Stomach (tissue), 9 donors: ENCODE results near the gene ADCY9. TPM values are rescaled to one million over a fixed set of nuclear protein-coding genes. Genes with fewer than 3 reads are reported as not detected.

Source experiments
- DNase-seq, 2 donors: peaks; one replicate each; pipeline versions ENCODE4 v3.0.0 to v3.0.0-alpha.2; 2013 to 2019
- H3K27ac ChIP-seq, 5 donors: fragments of 200-600 bp in 4 of 5; sonication (generic) in 4 of 5; one replicate each; pipeline ENCODE4 v1.5.1; 2013 to 2019; ENCODE audit warnings: mild to moderate bottlenecking in 1 of 5, moderate library complexity in 1 of 5
- H3K27me3 ChIP-seq, 3 donors: fragments of 200-600 bp; sonication (generic); one replicate each; pipeline ENCODE4 v1.5.1; 2017 to 2019; ENCODE audit warnings: mixed run types in 1 of 3
- H3K36me3 ChIP-seq, 4 donors: fragments of 200-600 bp; sonication (generic); 1 replicate in 3 of 4; 2 replicates in 1 of 4; pipeline ENCODE4 v1.5.1; 2016 to 2019
- H3K4me1 ChIP-seq, 4 donors: fragments of 200-600 bp; sonication (generic); one replicate each; pipeline ENCODE4 v1.5.1; 2016 to 2019
- H3K4me3 ChIP-seq, 4 donors: fragments of 200-600 bp; sonication (generic) in 3 of 4; one replicate each; pipeline ENCODE4 v1.5.1; 2016 to 2019; ENCODE audit warnings: mild to moderate bottlenecking in 1 of 4
- H3K9me3 ChIP-seq, 4 donors: fragments of 200-600 bp; sonication (generic); one replicate each; pipeline ENCODE4 v1.5.1; 2016 to 2019
- EP300 ChIP-seq: sonication (generic); formaldehyde crosslinking; IDR thresholded peaks from one replicate; pipeline ENCODE4 v1.6.1; 2017; ENCODE audit warnings: antibody characterized with exemption
- POLR2A ChIP-seq, 4 donors: fragments of 450-650 bp; IDR thresholded peaks; one replicate each; pipeline ENCODE4 v1.6.1; 2016; ENCODE audit warnings: antibody characterized with exemption in 4 of 4, control low read depth in 2 of 4, mild to moderate bottlenecking in 1 of 4, moderate library complexity in 1 of 4
- POLR2AphosphoS5 ChIP-seq, 3 donors: sonication (generic); formaldehyde crosslinking; IDR thresholded peaks; one replicate each; pipeline ENCODE4 v1.6.1; 2016; ENCODE audit warnings: antibody characterized with exemption in 3 of 3
- WGBS, 5 donors: extraction: QIAGEN DNeasy Blood & Tissue Kit in 3 of 5; methylation state at CpG; one replicate each; pipeline versions ENCODE4 v1.1.5 to v1.1.7; 2013 to 2018; 5-methylcytosine and 5-hydroxymethylcytosine counted together
- intact Hi-C: fragments of 100-400 bp; cut with DNase I; formaldehyde crosslinking; loops from one replicate; pipeline ENCODE4 v1.15.1; 2023; ENCODE audit warnings: low total_unique reads
- polyA plus RNA-seq, 3 donors: library from polyadenylated mRNA; stranded (reverse); fragments of 200-250 nt; gene quantifications; one replicate each; pipeline ENCODE4 v1.2.3, GENCODE V29; 2013
- total RNA-seq, 5 donors: library from RNA; depleted of rRNA; stranded (reverse); fragments of >200 nt; gene quantifications; one replicate each; pipeline versions ENCODE4 v1.1.0 to v1.2.3, GENCODE V29; 2014 to 2016
- TF ChIP-seq, protein P1 (sequence below), 7 experiments: fragments of 450-650 bp in 4 of 7; fragments of 200-600 bp in 3 of 7; sonication (generic) in 3 of 7; IDR thresholded peaks; one replicate each; pipeline ENCODE4 v1.5.1; 2016 to 2019; ENCODE audit warnings: antibody characterized with exemption in 7 of 7, control low read depth in 2 of 7, mild to moderate bottlenecking in 1 of 7
- donor health status: healthy with polysubstance abuse.
- donor health status: Bipolar disorder and iron deficiency.
- donor health status: healthy.

Gene ADCY9
- total and polyA plus RNA-seq, 8 donors = 1.7 to 55.0 (median 12.9) TPM

DNA sequence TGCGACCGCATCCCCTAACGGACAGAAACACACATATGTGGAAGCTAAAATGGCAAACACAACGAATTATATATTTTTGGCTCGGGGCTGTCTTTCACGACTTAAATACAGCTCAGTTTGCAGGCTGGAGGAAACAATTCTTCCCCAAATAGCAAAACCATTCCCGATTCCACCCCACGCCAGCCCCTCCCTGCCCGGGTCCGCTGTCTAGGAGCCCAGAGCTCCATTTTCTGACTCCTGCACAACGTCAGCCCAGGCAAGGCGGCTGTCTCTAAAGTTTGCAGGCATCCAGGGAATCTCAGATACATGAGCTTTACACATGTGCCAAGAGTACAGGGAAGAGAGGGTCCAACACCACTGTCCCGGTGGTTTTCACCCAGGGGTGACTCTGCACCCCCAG, 110.5 kb downstream of the ADCY9 start:
- 88 to 95% (median 91%) methylated on average over 13 of the region's 13 CpGs for WGBS, 5 donors
- intact Hi-C loops = no loop called here
- Histone ChIP-seq H3K4me1 (peaks cover 0 to 18% (median 0%) of the 10 kb centered on the region in 4 donors), H3K27ac (peak overlapping the region in 1 of 5 donors; percentile 75), H3K4me3 (peak overlapping the region in 1 of 4 donors; percentile 11), H3K27me3 (no peaks in the 10 kb centered on the region), H3K9me3 (no peaks in the 10 kb centered on the region), H3K36me3 (no peaks in the 10 kb centered on the region)
- TF ChIP-seq EP300 (no peak), POLR2AphosphoS5 (IDR thresholded peaks at IDR 0.05) (no peak), POLR2A (IDR thresholded peaks at IDR 0.05) (no peak)
- TF ChIP-seq, protein P1, sequence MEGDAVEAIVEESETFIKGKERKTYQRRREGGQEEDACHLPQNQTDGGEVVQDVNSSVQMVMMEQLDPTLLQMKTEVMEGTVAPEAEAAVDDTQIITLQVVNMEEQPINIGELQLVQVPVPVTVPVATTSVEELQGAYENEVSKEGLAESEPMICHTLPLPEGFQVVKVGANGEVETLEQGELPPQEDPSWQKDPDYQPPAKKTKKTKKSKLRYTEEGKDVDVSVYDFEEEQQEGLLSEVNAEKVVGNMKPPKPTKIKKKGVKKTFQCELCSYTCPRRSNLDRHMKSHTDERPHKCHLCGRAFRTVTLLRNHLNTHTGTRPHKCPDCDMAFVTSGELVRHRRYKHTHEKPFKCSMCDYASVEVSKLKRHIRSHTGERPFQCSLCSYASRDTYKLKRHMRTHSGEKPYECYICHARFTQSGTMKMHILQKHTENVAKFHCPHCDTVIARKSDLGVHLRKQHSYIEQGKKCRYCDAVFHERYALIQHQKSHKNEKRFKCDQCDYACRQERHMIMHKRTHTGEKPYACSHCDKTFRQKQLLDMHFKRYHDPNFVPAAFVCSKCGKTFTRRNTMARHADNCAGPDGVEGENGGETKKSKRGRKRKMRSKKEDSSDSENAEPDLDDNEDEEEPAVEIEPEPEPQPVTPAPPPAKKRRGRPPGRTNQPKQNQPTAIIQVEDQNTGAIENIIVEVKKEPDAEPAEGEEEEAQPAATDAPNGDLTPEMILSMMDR (IDR thresholded peaks at IDR 0.05) = no peak
- DNase-seq = peak in 1 of 2 donors; percentile 54

DNA sequence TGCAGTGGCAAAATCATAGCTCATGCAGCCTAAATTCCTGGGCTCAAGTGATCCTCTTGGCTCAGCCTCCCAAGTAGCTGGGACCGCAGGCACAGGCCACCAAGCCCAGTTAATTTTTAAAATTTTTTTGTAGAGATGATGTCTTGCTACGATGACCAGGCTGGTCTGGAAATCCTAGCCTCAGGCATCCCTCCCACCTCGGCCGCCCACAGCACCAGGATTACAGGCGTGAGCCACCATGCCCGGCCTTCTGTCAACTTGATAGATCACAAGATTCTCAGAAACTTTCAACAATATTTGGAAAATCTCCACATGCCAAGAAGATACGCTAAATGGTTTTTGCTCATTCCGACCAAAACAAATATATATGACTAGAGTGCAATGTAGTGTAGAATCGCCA, 111.0 kb downstream of the ADCY9 start:
- H3K27ac ChIP-seq = peak overlapping the region in 1 of 5 donors; percentile 75

DNA sequence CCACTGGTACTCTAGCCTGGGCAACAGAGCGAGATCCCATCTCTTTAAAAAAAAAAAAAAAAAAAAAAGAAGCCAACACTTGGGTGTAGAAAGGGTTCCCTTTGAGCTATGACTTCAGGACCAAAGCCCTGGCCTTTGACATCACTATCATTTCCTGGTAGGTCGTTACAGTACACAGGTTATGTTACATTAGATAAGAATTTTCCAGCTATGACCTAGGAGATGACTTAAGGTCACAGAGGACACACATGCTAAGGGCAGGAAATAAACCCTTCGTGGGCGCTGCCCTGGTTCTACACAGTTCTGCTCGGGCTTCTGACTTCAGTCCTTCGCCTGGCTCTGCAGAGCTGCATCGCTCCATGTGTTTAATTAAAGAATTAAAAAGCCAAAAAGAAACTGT, 112.0 kb downstream of the ADCY9 start:
- no peaks in the 10 kb centered on the region for H3K27me3 ChIP-seq

More for the DNA sequence above, 111.0 kb downstream of the ADCY9 start:
- Histone ChIP-seq H3K36me3 (no peaks in the 10 kb centered on the region), H3K27me3 (no peaks in the 10 kb centered on the region), H3K4me3 (peak overlapping the region in 1 of 4 donors; percentile 11), H3K9me3 (no peaks in the 10 kb centered on the region), H3K4me1 (peaks cover 0 to 21% (median 2%) of the 10 kb centered on the region in 4 donors)
- no peak for DNase-seq
- intact Hi-C loops = no loop called here
- 78 to 97% (median 92%) methylated on average over 9 of the region's 9 CpGs for WGBS, 5 donors
- TF ChIP-seq POLR2AphosphoS5 (IDR thresholded peaks at IDR 0.05) (no peak), POLR2A (IDR thresholded peaks at IDR 0.05) (no peak), EP300 (no peak)
- TF ChIP-seq, protein P1 (IDR thresholded peaks at IDR 0.05) = no peak

DNA sequence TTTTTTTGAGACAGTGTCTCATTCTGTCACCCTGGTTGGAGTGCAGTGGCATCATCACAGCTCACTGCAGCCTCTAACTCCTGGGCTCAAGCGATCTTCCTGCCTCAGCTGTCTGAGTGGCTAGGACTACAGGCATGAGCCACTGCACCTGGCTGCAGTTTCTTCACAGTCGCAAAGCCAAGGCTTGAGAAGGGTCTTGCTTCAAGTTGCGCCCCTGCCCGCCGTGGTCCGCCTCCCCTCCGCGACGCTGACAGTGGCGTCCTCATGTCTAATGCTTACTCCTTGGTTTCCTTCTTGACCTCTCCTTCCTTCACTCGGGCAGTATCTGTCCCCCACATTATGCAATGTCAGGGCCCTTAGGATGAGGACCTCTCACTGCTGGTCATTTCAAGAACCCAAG, 112.7 kb downstream of the ADCY9 start:
- TF ChIP-seq EP300 (no peak), POLR2A (IDR thresholded peaks at IDR 0.05) (no peak)
- TF ChIP-seq, protein P1 (IDR thresholded peaks at IDR 0.05) = no peak

More for the DNA sequence above, 112.0 kb downstream of the ADCY9 start:
- Histone ChIP-seq H3K4me1 (peaks cover 0 to 32% (median 10%) of the 10 kb centered on the region in 4 donors), H3K4me3 (no peak overlapping the region), H3K27ac (no peak overlapping the region), H3K36me3 (no peaks in the 10 kb centered on the region), H3K9me3 (no peaks in the 10 kb centered on the region)
- no peak for DNase-seq
- intact Hi-C loops = no loop called here
- TF ChIP-seq, protein P1 (IDR thresholded peaks at IDR 0.05) = no peak
- TF ChIP-seq EP300 (no peak), POLR2AphosphoS5 (IDR thresholded peaks at IDR 0.05) (no peak), POLR2A (IDR thresholded peaks at IDR 0.05) (no peak)
- 76 to 88% (median 82%) methylated on average over 7 of the region's 7 CpGs for WGBS, 5 donors

More for the DNA sequence above, 112.7 kb downstream of the ADCY9 start:
- no peaks in the 10 kb centered on the region for H3K36me3 ChIP-seq
- H3K27me3 ChIP-seq = no peaks in the 10 kb centered on the region
- no peak overlapping the region for H3K27ac ChIP-seq
- DNase-seq = no peak
- peaks cover 0 to 37% (median 13%) of the 10 kb centered on the region in 4 donors for H3K4me1 ChIP-seq
- H3K4me3 ChIP-seq = no peak overlapping the region
- intact Hi-C loops = no loop called here
- WGBS, 5 donors = 92 to 97% (median 95%) methylated on average over 11 of the region's 11 CpGs
- no peaks in the 10 kb centered on the region for H3K9me3 ChIP-seq
